Hematopoietic multipotent progenitor cell treated with erythropoietin and hydrocortisone succinate and interleukin-3 and kit ligand, for 4 days (in vitro differentiated cells): ENCODE measurements around the gene SPTBN5.

ENCODE experiments used
- DNase-seq: peaks from one replicate; pipeline ENCODE4 v3.0.0-alpha.2; 2015

The SPTBN5 gene

GRCh38 chr15:41881920-41882688, 11.7 kb downstream of the SPTBN5 start:
- peak; percentile 25 for DNase-seq

- DNase-seq: no peak
Observed at GRCh38 chr15:41881550-41881919, 12.3 kb downstream of the SPTBN5 start.

- no peak for DNase-seq
Observed at GRCh38 chr15:41881086-41881485, 12.8 kb downstream of the SPTBN5 start.

- DNase-seq: no peak
Observed at GRCh38 chr15:41880156-41880877, 13.5 kb downstream of the SPTBN5 start.

GRCh38 chr15:41879321-41879845, 14.5 kb downstream of the SPTBN5 start:
- DNase-seq: no peak

GRCh38 chr15:41878355-41878699, 15.5 kb downstream of the SPTBN5 start:
- no peak for DNase-seq

- no peak for DNase-seq
Observed at GRCh38 chr15:41877631-41878354, 16.1 kb downstream of the SPTBN5 start.

- DNase-seq: no peak
Observed at GRCh38 chr15:41876689-41877088, 17.2 kb downstream of the SPTBN5 start.

- no peak for DNase-seq
Observed at GRCh38 chr15:41876007-41876406, 17.8 kb downstream of the SPTBN5 start.

GRCh38 chr15:41874736-41875135, 19.1 kb downstream of the SPTBN5 start:
- DNase-seq: no peak

- DNase-seq: no peak
Observed at GRCh38 chr15:41873711-41874110, 20.1 kb downstream of the SPTBN5 start.

- no peak for DNase-seq
Observed at GRCh38 chr15:41872166-41872747, 21.6 kb downstream of the SPTBN5 start.

- DNase-seq: no peak
Observed at GRCh38 chr15:41871175-41871905, 22.5 kb downstream of the SPTBN5 start.

- no peak for DNase-seq
Observed at GRCh38 chr15:41870689-41871081, 23.2 kb downstream of the SPTBN5 start.

- no peak for DNase-seq
Observed at GRCh38 chr15:41869770-41870688, 23.8 kb downstream of the SPTBN5 start.

GRCh38 chr15:41868321-41868720, 25.5 kb downstream of the SPTBN5 start:
- DNase-seq: no peak

GRCh38 chr15:41866872-41867579, 26.8 kb downstream of the SPTBN5 start:
- no peak for DNase-seq

- DNase-seq: no peak
Observed at GRCh38 chr15:41866263-41866703, 27.6 kb downstream of the SPTBN5 start.

- DNase-seq: no peak
Observed at GRCh38 chr15:41865490-41866055, 28.3 kb downstream of the SPTBN5 start.

- DNase-seq: no peak
Observed at GRCh38 chr15:41862515-41863116, 31.2 kb downstream of the SPTBN5 start.
